ENCODE data around the gene PRKAG1. TPM values are rescaled to one million over a fixed set of nuclear protein-coding genes. Genes with fewer than 3 reads are reported as not detected.

PRKAG1 gene
- total RNA-seq, 2 experiments from 2014 or later, result 49.4 to 50.9 TPM

Other genes starting within 250 kb of the PRKAG1 start
- under 1 TPM; 0.05 to 0.15 TPM for gene ADCY6, start 229.7 kb downstream of the PRKAG1 start, total RNA-seq
- gene CACNB3, start 200.3 kb downstream of the PRKAG1 start, total RNA-seq, result 10 to 100 TPM in 1 of 2 experiments, 1 to 10 TPM in 1; 9.5 to 10.0 TPM
- gene DDX23, start 166.6 kb downstream of the PRKAG1 start, total RNA-seq, result 100 to 1,000 TPM; 115 to 125 TPM
- gene RND1, start 152.9 kb downstream of the PRKAG1 start, total RNA-seq, result 1 to 10 TPM; 6.8 to 7.4 TPM
- gene FKBP11, start 93.3 kb downstream of the PRKAG1 start, total RNA-seq, result 10 to 100 TPM; 49.6 to 59.8 TPM
- 10 to 100 TPM; 84.4 to 87.3 TPM for gene ARF3, start 61.3 kb downstream of the PRKAG1 start, total RNA-seq
- gene WNT10B, start 47.0 kb downstream of the PRKAG1 start, total RNA-seq, result not detected
- not detected for gene WNT1, start 40.5 kb downstream of the PRKAG1 start, total RNA-seq
- gene DDN, start 19.4 kb downstream of the PRKAG1 start, total RNA-seq, result under 1 TPM; 0.20 to 0.21 TPM
- gene KMT2D, start 42.0 kb upstream of the PRKAG1 start, total RNA-seq, result 10 to 100 TPM; 44.9 to 49.0 TPM
- 10 to 100 TPM; 11.8 to 15.2 TPM for gene RHEBL1, start 51.2 kb upstream of the PRKAG1 start, total RNA-seq
- gene DHH, start 76.0 kb upstream of the PRKAG1 start, total RNA-seq, result under 1 TPM in 1 of 2 experiments, not detected in 1; 0.07 TPM
- gene LMBR1L, start 92.1 kb upstream of the PRKAG1 start, total RNA-seq, result 10 to 100 TPM; 60.1 to 66.8 TPM
- gene TUBA1B, start 112.6 kb upstream of the PRKAG1 start, total RNA-seq, result 1,000 to 10,000 TPM; 2,826 to 2,914 TPM
- 10 to 100 TPM; 47.4 to 49.1 TPM for gene TUBA1A, start 170.3 kb upstream of the PRKAG1 start, total RNA-seq
- gene TUBA1C, start 246.3 kb upstream of the PRKAG1 start, total RNA-seq, result 100 to 1,000 TPM; 214 to 227 TPM